ENCODE results near the gene UBR2. TPM values are rescaled to one million over a fixed set of nuclear protein-coding genes. Genes with fewer than 3 reads are reported as not detected.

Gene UBR2
- total RNA-seq (2022; extraction: Qiagen RNA extraction; ENCODE audit: low read depth): 4.8 to 7.5 TPM (median 6.6 TPM) in 5 replicates

GRCh38 chr6:42563697-42564505 is at the start of gene UBR2:
TSS of gene UBR2 (plus strand) at chr6:42564029. CDS start at chr6:42564320, 291 bp downstream.

DNA sequence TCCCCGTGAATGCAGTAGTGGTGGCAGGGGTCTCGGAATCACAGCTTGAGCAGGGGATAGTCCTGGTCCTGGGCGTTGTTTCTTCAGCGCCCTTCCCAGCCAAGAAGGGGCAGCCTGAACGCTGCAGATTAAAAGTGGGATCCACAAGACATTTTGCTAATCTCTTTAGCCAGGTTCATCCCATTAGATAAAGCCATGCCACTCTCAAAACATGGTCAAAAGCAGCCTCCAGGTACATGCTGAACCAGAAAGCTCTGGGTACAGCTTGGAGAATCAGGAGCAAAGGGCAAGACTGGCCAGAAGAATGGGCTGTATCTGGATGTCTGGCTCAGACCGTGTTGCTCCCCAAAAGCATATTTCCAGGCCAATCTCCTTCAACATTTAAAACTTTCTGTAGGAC is 158.7 kb downstream of the UBR2 start, which contains the start of gene PRPH2:
Gene PRPH2, minus strand, starts transcription at position 101 of the 400 bp plus-strand sequence. CDS start 263 bp downstream, outside the sequence.

Other genes with a start within 250 kb of the UBR2 start
- gene TRERF1, start 112.1 kb upstream of the UBR2 start, total RNA-seq (2022; extraction: Qiagen RNA extraction; ENCODE audit: low read depth): 5.3 to 8.8 TPM (median 7.4 TPM) in 5 replicates
- not detected in 5 replicates for gene PRPH2, start 158.6 kb downstream of the UBR2 start, total RNA-seq (2022; extraction: Qiagen RNA extraction; ENCODE audit: low read depth)
- 13.8 to 18.5 TPM (median 17.0 TPM) in 5 replicates for gene TBCC, start 182.1 kb downstream of the UBR2 start, total RNA-seq (2022; extraction: Qiagen RNA extraction; ENCODE audit: low read depth)
- gene BICRAL, start 218.0 kb downstream of the UBR2 start, total RNA-seq (2022; extraction: Qiagen RNA extraction; ENCODE audit: low read depth): 2.2 to 3.3 TPM (median 3.1 TPM) in 5 replicates